Ureter (tissue), 1 donor: ENCODE data around the gene RAD51D. TPM values are rescaled to one million over a fixed set of nuclear protein-coding genes. Genes with fewer than 3 reads are reported as not detected.
"Not testable (repeated sequence)": the region's sequence is repeated elsewhere in the genome, so short reads cannot be mapped to it uniquely, and the experiment has no call there.

Experiments
- DNase-seq: peaks from one replicate; pipeline ENCODE4 v3.0.0-alpha.2; 2020; ENCODE audit warnings: low spot score
- total RNA-seq: library from RNA; stranded (reverse); gene quantifications from one replicate; pipeline ENCODE4 v1.2.4, GENCODE V29; 2023
- donor health status: DM: yes; HTN: yes; CAD: no.

Gene RAD51D
- total RNA-seq, 1 donor from 2014 or later = 13.1 TPM

DNA sequence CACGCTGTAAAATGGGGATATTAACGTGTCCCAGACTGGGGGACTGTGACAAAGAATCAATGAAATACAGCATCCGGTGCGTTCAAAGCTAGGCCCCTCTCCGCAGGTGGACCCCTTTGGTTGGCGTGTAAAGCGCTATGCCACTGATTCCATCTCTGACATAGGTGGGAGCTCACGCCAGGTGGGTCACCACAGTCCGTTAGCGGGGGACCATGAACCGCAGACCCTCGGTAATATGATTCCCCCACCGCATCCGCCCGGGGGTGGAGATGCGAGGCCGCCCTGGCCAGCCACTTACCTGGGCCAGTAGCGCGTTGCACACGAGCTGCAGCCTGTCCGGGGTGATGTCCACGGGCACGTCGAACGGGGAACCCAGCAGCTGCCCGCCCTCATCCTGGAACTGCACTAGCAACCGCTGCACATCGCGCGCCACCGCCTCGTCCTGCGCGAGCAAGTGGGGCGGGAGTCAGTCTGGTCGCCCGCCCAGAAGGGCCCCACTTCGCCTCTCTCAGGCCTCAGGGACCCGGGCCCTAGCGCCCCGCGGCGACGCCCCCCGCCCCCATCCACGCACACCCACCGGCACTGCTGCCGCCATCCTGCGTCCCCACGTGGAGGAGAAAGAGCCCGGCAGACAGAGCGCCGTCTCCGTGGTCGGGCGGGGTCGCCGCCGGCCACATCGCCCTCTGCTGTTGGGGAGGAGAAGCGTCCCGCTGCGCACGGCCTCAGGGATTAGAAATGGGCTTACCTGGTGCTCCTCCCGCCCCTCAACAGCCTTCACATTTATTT, 22.2 kb upstream of the RAD51D start, which contains the start of gene NLE1:
TSS of gene NLE1 (minus strand) at position 623 of the 786 bp plus-strand sequence. CDS start at position 595, 28 bp downstream.
- DNase-seq = peak; percentile 85

DNA sequence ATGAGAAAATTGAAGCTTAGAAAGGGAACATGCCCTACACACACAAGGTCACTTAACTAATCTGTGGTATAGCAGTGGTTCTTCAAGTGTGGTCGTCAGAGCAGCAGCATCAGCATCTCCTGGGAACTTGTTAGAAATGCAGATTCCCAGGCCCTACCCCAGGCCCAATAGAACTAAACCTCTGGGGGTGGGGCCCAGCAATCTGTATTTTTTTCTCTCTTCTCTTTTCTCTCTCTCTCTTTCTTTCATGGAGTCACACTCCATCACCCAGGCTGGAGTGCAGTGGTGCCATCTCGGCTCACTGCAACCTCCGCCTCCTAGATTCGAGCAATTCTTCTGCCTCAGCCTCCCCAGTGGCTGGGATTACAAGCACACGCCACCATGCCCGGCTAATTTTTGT, 18.6 kb upstream of the RAD51D start:
- DNase-seq = no peak

- DNase-seq = no peak
Observed at GRCh38 chr17:35135322-35135721, 15.7 kb upstream of the RAD51D start.

- DNase-seq = no peak
Observed at GRCh38 chr17:35132816-35133550, 13.3 kb upstream of the RAD51D start.

DNA sequence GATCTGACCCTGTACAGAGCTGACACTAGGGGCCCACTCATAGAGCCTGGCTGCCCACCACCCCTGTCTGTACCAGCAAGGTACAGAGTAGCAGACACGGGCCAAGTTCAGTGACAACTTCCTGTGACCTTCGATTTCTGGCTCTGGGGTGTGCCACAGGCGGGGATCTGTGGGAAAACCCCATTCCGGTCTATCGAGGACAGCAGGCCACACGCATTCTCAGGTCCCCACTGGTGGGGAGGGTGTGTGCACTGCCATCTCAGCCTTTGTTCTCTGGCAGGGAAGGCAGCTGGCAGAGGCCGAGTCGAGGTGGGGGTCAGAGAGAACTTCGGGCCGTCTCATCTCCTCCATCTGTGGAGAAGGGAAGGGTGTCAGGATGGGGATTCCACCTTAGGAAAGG, 12.4 kb upstream of the RAD51D start:
- DNase-seq = no peak

DNA sequence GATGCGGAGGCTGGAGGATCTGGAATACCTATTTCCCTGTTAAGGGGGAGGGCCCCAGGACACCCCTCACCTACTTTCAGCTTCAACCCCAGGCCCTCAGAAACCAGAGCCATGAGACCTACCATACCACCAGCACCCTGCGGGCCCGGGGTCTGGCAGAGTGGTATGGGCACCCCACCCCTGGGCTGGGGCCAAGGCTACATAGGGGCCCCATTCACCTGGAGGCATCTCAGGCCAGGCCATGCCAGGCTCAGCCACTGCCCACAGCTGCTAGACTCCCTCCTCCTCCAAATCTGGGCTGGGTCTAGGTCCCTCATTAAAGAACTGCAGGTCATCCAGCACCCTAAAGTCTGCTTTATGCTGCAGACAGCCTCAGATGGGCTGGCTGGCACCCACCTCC, 10.7 kb upstream of the RAD51D start:
- DNase-seq = no peak

- no peak for DNase-seq
Observed at GRCh38 chr17:35129973-35130351, 10.3 kb upstream of the RAD51D start.

DNA sequence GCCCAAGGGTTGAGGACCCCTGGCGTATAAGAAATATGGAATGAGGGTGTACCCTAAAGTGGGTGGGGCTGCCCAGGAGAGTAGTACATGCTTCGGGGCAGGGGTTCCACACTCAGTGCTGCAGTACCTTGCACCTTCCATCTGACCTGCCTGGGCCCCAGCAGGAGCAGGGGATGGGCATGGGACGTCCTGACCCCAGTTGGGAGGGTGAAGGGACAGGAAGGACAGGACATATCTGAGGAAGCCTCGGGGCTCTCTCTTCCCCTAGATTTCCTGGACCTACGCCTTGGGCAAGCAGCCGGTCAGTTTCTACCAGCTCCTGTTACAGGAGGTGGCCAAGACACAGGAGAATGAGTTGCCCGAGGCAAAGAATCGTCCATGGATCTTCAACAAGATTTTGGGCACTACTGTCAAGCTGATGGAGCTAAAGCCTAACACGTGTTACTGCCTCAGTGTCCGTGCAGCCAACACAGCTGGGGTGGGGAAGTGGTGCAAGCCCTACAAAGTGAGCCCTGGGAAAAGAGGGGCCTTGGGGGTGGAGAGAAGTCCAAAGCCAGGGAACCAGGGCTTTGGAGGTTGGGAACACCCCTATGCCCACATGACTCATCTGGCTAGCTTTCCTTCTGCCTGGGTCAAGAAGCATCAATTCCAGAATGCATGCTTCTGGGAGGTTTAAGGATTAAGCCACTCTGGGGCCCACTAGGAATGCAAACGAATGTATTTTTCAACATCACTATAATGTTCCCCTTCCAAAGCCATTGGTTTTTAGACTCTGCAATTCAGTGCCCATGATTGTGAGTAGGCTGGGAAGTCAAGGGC, 9.7 kb upstream of the RAD51D start:
- DNase-seq = no peak

DNA sequence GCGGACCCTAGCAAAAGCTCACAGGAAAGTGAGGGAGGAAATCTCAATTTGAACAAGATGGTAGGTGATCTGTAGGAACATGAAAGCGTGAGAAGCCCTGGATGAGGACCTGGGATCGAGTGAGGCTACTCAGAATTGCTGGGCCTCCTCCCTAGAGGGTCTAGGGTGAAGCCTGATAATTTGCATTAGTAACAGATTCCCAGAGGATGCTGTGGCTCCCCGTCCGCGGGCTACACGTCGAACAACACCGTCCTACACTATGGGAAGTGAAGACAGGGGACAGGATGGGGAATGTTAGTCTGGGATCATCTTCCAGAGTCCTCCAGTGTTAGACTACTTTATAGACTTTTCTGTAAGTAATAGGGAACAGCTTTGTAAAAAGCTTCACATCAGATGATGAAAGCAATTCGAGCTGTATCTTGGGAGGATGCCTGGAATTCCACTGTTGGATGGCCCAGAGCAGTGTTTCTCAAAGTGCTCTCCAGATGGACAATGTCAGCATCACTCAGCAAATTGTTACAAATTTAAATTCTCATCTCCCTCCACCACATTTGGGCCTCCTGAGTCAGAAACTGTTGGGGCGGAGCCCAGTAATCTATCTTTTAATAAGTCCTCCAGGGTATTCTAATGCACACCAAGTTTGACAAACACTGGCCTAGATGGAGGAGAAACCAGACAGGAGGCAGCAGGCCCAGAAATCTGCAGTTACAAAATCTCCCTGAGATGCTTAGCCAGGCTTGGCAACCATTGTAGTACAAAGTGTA, 8.3 kb upstream of the RAD51D start:
- DNase-seq = no peak

DNA sequence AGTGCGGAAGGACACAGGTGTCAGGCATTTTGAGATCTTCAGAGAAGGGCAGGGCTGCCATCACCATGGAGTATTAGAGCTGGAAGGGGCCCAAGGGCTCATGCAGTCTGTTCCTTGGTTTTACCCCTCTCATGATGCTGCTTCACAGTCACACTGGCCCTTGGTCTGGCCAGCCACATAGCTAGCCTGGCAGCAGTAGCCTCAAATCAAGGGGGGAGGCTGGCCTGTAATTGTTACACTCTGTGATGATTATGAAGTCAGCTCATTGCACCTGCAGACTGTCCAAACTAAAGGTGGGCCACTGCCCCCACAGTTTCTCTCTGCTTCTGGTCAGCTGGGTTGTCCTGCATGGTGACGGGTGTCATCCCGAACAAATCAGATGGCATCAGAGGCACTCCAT, 1.7 kb upstream of the RAD51D start, which contains the start of gene FNDC8:
TSS of gene FNDC8 (plus strand) at position 301 of the 400 bp plus-strand sequence. CDS start at position 380, 79 bp downstream.
- DNase-seq = no peak

DNA sequence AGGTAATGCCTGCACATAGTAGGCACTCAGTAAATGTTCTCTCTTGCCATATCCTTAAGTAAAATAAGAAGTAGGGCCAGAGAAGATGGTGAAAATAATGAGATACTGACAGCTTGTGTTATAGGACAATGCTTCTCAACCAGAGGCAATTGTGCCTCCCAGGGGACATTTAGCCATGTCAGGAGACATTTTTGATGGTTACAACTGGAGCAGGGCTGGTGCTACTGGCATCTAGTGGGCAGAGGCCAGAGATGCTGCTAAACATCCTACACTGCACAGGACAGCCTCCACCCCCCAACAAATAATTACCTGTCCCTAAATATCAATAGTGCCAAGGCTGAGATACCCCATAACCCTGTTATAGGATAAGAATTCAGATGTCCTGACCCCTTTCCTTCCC, 1.7 kb downstream of the RAD51D start:
- DNase-seq = no peak

DNA sequence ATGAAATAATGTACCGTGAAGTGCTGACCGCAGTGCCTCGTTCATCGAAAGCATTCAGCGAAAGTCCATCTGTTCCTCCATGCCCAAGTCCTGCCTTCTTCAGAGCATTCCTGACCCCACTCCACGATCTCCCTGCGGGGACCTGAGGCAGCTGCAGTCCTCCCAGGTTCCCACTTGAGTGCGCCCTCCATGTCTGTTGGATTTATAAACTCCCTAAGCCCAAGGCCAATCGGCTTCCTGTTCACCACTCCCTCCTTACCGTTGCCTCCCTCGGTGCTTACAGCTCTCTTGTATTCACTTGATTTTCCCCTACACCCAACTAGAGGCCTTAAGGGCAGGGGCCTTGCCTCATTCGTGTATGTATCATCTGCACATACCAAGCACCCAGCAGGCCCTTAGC, 2.8 kb downstream of the RAD51D start:
- no peak for DNase-seq

DNA sequence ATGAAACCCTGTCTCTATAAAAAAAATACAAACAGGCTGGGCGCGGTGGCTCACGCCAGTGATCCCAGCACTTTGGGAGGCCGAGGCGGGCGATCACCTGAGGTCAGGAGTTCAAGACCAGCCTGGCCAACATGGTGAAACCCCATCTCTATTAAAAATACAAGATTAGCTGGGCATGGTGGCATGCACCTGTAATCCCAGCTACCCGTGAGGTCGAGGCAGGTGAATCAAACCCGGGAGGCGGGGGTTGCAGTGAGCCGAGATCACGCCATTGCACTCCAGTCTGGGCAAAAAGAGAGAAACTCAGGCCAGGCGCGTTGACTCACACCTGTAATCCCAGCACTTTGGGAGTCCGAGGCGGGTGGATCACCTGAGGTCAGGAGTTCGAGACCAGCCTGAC, 8.9 kb downstream of the RAD51D start:
- not testable (repeated sequence) for DNase-seq

GRCh38 chr17:35104844-35105450, 14.7 kb downstream of the RAD51D start:
- DNase-seq = no peak

DNA sequence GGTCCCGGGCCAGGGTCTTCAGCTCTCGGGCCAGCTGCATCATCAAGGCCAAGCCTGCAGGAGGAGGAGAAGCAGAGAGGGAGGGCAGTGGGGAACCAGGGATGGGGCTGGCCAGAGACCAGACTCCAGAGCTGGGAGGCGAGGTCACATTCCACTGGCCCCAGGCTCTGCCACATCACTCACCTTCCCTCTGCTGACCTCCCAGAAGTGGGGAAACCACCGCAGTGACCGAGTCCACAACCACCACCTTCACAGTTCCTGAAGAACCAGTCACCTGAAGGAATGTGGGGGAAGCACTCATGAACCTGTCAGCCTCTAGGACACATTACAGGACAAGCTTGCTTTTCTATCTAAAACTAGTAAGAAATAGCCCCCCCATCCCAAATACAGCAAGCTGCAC, 16.4 kb downstream of the RAD51D start:
- no peak for DNase-seq

DNA sequence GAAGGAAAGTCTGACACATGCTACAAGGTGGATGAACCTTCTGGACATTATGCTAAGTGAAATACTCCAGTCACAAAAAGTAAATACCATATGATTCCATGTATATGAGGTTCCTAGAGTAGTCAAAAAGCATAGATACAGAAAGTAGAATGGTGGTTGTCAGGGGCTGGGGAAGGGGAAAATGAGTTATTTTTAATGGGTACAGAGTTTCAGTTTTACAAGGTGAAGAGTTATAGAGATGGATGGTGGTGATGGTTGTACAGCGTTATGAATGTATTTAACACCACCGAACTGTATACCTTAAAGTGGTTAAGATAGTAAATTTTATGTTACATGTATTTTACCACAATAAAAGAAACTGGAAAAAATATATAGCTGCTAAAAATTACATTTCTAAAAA, 17.9 kb downstream of the RAD51D start:
- no peak for DNase-seq

- no peak for DNase-seq
Observed at GRCh38 chr17:35101036-35101435, 18.6 kb downstream of the RAD51D start.

DNA sequence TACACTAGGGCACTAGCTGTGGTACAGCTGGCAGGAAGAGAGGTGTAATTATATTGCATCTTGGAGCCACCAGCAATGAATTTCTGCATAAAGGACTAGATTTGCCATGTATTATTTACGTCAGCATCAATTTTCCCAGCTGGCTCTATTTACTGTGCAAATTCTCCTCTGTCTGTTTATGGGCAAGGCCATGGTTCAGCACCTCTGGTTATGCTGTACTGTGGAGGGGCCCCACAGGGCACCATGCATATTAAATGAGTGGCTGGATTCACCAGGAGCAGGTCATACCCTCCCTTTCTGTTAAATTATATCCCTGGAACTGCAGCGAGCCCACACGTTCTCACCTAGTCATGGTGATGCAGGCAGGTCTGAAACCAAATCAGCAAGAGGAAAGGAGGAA, 19.8 kb downstream of the RAD51D start:
- DNase-seq = no peak

GRCh38 chr17:35097776-35098175, 21.9 kb downstream of the RAD51D start:
- no peak for DNase-seq

DNA sequence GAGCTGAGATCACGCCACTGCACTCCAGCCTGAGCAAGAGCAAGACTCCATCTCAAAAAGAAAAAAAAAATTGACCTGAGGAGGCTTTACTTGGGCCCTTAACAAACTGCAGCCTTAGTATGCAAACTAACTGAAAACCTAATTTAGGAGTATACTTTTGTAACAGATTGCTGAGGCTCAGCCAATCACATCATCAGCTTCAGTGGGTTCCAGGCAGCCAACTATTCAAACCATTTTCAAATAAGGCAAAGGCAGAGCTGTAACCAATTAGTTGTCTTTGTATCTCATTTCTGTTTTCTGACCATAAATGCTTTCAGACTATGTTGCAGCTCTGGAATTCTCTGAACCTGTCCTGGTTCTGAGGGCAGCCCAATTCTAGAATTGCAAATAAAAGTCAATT, 23.9 kb downstream of the RAD51D start:
- DNase-seq = no peak

- no peak for DNase-seq
Observed at GRCh38 chr17:35094902-35095301, 24.8 kb downstream of the RAD51D start.
